DMS 273 (cell line): ENCODE measurements around the gene RAB9B.

Source experiments
- DNase-seq: peaks from one replicate; lab custom pipeline; 2025; ENCODE audit not compliant: unreplicated experiment; lab: John Stamatoyannopoulos, UW

The RAB9B gene

GRCh38 chrX:103773445-103773844, 58.6 kb downstream of the RAB9B start:
- no peak for DNase-seq
